ENCODE measurements around the gene TMEM170A. TPM values are rescaled to one million over a fixed set of nuclear protein-coding genes. Genes with fewer than 3 reads are reported as not detected.

TMEM170A gene
- total RNA-seq, 2 experiments from 2014 or later: 25.7 to 29.4 TPM

Small RNAs within 50 kb of the gene (small RNA-seq; reads per million reads assigned to genes)
- gene RF00598: not detected

Other genes with a start within 250 kb of the TMEM170A start
- gene CTRB1, start 245.7 kb downstream of the TMEM170A start, total RNA-seq (2014; rRNA removed; shearing (Covaris generic)): not detected in 2 replicates
- gene CTRB1, start 245.7 kb downstream of the TMEM170A start, total RNA-seq (2022): not detected in 2 replicates
- 10.0 and 11.7 TPM in 2 replicates for gene BCAR1, start 213.1 kb downstream of the TMEM170A start, total RNA-seq (2014; rRNA removed; shearing (Covaris generic))
- gene BCAR1, start 213.1 kb downstream of the TMEM170A start, total RNA-seq (2022): 13.9 and 15.1 TPM in 2 replicates
- gene CFDP1, start 31.2 kb downstream of the TMEM170A start, total RNA-seq (2014; rRNA removed; shearing (Covaris generic)): 30.0 and 55.1 TPM in 2 replicates
- gene CFDP1, start 31.2 kb downstream of the TMEM170A start, total RNA-seq (2022): 55.4 and 57.6 TPM in 2 replicates
- 0.06 TPM in 1 of 2 replicates, not detected in the other for gene CHST6, start 30.8 kb upstream of the TMEM170A start, total RNA-seq (2014; rRNA removed; shearing (Covaris generic))
- gene CHST6, start 30.8 kb upstream of the TMEM170A start, total RNA-seq (2022): 0.13 TPM in 1 of 2 replicates, not detected in the other
- 0.19 and 0.54 TPM in 2 replicates for gene CHST5, start 71.4 kb upstream of the TMEM170A start, total RNA-seq (2014; rRNA removed; shearing (Covaris generic))
- 0.10 and 0.89 TPM in 2 replicates for gene CHST5, start 71.4 kb upstream of the TMEM170A start, total RNA-seq (2022)
- 5.6 and 6.9 TPM in 2 replicates for gene TMEM231, start 91.6 kb upstream of the TMEM170A start, total RNA-seq (2014; rRNA removed; shearing (Covaris generic))
- 6.6 and 10.0 TPM in 2 replicates for gene TMEM231, start 91.6 kb upstream of the TMEM170A start, total RNA-seq (2022)
- 37.0 and 57.7 TPM in 2 replicates for gene GABARAPL2, start 101.7 kb upstream of the TMEM170A start, total RNA-seq (2014; rRNA removed; shearing (Covaris generic))
- gene GABARAPL2, start 101.7 kb upstream of the TMEM170A start, total RNA-seq (2022): 91.6 and 93.5 TPM in 2 replicates
- 46.8 and 53.4 TPM in 2 replicates for gene ADAT1, start 158.6 kb upstream of the TMEM170A start, total RNA-seq (2014; rRNA removed; shearing (Covaris generic))
- gene ADAT1, start 158.6 kb upstream of the TMEM170A start, total RNA-seq (2022): 85.7 and 91.7 TPM in 2 replicates
- 126 and 143 TPM in 2 replicates for gene KARS1, start 183.0 kb upstream of the TMEM170A start, total RNA-seq (2014; rRNA removed; shearing (Covaris generic))
- 167 and 172 TPM in 2 replicates for gene KARS1, start 183.0 kb upstream of the TMEM170A start, total RNA-seq (2022)
- 41.6 and 42.3 TPM in 2 replicates for gene TERF2IP, start 183.1 kb upstream of the TMEM170A start, total RNA-seq (2014; rRNA removed; shearing (Covaris generic))
- 64.3 and 69.3 TPM in 2 replicates for gene TERF2IP, start 183.1 kb upstream of the TMEM170A start, total RNA-seq (2022)
- gene CPHXL2, start 212.3 kb upstream of the TMEM170A start, total RNA-seq (2014; rRNA removed; shearing (Covaris generic)): not detected in 2 replicates
- gene CPHXL2, start 212.3 kb upstream of the TMEM170A start, total RNA-seq (2022): not detected in 2 replicates
- gene DUXB, start 236.8 kb upstream of the TMEM170A start, total RNA-seq (2014; rRNA removed; shearing (Covaris generic)): not detected in 2 replicates
- gene DUXB, start 236.8 kb upstream of the TMEM170A start, total RNA-seq (2022): not detected in 2 replicates